Breast epithelium (tissue), 4 donors: Measurements from ENCODE around the gene CNTNAP2. TPM values are rescaled to one million over a fixed set of nuclear protein-coding genes. Genes with fewer than 3 reads are reported as not detected.

ENCODE experiments used
- DNase-seq, 2 donors: peaks; one replicate each; pipeline ENCODE4 v3.0.0-alpha.2; 2019; ENCODE audit warnings: low spot score in 2 of 2
- H3K27ac ChIP-seq, 2 donors: fragments of 200-600 bp; sonication (generic) in 1 of 2; one replicate each; pipeline ENCODE4 v1.5.1; 2016 to 2019; ENCODE audit warnings: mild to moderate bottlenecking in 1 of 2
- H3K27me3 ChIP-seq, 2 donors: fragments of 200-600 bp; sonication (generic) in 1 of 2; one replicate each; pipeline versions ENCODE4 v1.5.1 to v1.6.0; 2017 to 2019; ENCODE audit warnings: control low read depth in 1 of 2, mild to moderate bottlenecking in 1 of 2
- H3K36me3 ChIP-seq: fragments of 200-600 bp; one replicate; pipeline ENCODE4 v1.5.1; 2019
- H3K4me1 ChIP-seq, 2 donors: fragments of 200-600 bp; sonication (generic); one replicate each; pipeline ENCODE4 v1.5.1; 2016 to 2019; ENCODE audit warnings: control low read depth in 1 of 2
- H3K4me3 ChIP-seq, 3 donors: fragments of 200-600 bp; sonication (generic); 1 replicate in 2 of 3; 2 replicates in 1 of 3; pipeline ENCODE4 v1.5.1; 2016 to 2019; ENCODE audit warnings: mild to moderate bottlenecking in 3 of 3, moderate library complexity in 2 of 3
- H3K9me3 ChIP-seq, 2 donors: fragments of 200-600 bp; sonication (generic) in 1 of 2; one replicate each; pipeline ENCODE4 v1.5.1; 2016 to 2019; ENCODE audit warnings: control low read depth in 1 of 2
- POLR2A ChIP-seq: fragments of 450-650 bp; IDR thresholded peaks from one replicate; pipeline ENCODE4 v1.6.1; 2016; ENCODE audit warnings: antibody characterized with exemption, mild to moderate bottlenecking, moderate library complexity
- POLR2AphosphoS5 ChIP-seq, 3 donors: sonication (generic); formaldehyde crosslinking; IDR thresholded peaks; one replicate each; pipeline ENCODE4 v1.6.1; 2017; ENCODE audit warnings: antibody characterized with exemption in 3 of 3
- intact Hi-C: fragments of 100-400 bp; cut with DNase I; formaldehyde crosslinking; loops from one replicate; pipeline ENCODE4 v1.15.1; 2023; ENCODE audit warnings: low total_unique reads
- total RNA-seq, 3 donors: library from RNA; depleted of rRNA; stranded (reverse); fragments of >200 nt; gene quantifications; one replicate each; pipeline ENCODE4 v1.1.0, GENCODE V29; 2016
- TF ChIP-seq, protein P1 (sequence below), 3 donors: fragments of 450-650 bp; IDR thresholded peaks; one replicate each; pipeline ENCODE4 v1.5.1; 2016 to 2017; ENCODE audit warnings: antibody characterized with exemption in 3 of 3, mild to moderate bottlenecking in 3 of 3, moderate library complexity in 3 of 3

CNTNAP2 gene
- total RNA-seq, 3 donors from 2014 or later = 0.29 to 0.66 TPM; not detected in 1

DNA sequence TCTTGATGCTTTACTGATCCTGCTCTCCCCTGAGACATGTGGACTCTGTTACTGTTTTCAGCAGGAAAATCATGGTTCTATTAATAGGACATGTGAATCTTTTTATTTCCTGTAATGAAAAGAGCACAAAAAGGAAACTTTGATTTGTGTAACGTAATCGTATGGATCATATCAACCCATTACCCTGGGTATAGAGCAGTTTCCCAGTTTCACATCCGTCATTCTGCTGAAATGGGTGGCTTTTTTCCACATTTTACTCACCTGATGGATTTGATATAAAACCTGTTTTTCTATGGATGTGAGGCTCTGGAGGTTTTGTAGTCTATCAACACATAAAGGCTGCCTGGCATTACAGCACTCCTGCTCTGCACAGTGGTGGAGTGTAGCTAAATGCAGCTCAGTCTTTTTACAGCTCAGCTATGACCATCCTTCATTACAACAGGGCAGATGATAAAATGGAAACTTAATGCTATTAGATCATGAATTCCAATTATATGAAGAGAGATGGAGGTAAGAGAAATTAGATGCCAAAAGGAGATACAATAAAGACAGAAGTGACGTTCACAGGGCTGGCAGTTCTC lies 1987.6 kb downstream of the CNTNAP2 start:
- TF ChIP-seq POLR2AphosphoS5 (IDR thresholded peaks at IDR 0.05) (no peak), POLR2A (no peak)
- TF ChIP-seq, protein P1, sequence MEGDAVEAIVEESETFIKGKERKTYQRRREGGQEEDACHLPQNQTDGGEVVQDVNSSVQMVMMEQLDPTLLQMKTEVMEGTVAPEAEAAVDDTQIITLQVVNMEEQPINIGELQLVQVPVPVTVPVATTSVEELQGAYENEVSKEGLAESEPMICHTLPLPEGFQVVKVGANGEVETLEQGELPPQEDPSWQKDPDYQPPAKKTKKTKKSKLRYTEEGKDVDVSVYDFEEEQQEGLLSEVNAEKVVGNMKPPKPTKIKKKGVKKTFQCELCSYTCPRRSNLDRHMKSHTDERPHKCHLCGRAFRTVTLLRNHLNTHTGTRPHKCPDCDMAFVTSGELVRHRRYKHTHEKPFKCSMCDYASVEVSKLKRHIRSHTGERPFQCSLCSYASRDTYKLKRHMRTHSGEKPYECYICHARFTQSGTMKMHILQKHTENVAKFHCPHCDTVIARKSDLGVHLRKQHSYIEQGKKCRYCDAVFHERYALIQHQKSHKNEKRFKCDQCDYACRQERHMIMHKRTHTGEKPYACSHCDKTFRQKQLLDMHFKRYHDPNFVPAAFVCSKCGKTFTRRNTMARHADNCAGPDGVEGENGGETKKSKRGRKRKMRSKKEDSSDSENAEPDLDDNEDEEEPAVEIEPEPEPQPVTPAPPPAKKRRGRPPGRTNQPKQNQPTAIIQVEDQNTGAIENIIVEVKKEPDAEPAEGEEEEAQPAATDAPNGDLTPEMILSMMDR (IDR thresholded peaks at IDR 0.05) = no peak
- Histone ChIP-seq H3K4me3 (no peak overlapping the region), H3K36me3 (no peaks in the 10 kb centered on the region), H3K27ac (no peak overlapping the region), H3K9me3 (no peaks in the 10 kb centered on the region), H3K27me3 (peaks cover 0 to 5% of the 10 kb centered on the region in 2 donors), H3K4me1 (no peaks in the 10 kb centered on the region)
- no peak for DNase-seq
- intact Hi-C loops = no loop called here

DNA sequence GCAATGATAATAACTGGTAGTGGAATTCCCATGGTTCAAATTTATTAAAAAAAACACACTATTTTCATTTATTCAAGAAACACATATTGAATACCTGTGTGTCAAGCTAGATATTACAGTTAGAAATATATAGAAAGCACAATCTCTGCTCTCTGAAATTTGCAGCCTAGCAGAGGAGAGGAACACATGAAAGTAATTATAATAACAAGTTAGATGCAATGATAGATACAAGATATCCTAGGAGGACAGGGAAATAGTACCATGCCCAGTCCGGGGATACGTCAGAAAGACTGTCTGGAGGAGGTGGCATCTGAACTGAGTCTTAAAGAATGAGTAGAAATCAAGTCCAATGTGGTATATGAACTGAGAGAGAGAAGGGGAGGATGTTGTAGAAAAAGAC lies 1988.3 kb downstream of the CNTNAP2 start:
- Histone ChIP-seq H3K27me3 (peaks cover 0 to 5% of the 10 kb centered on the region in 2 donors), H3K4me3 (no peak overlapping the region), H3K4me1 (no peaks in the 10 kb centered on the region), H3K27ac (no peak overlapping the region), H3K36me3 (no peaks in the 10 kb centered on the region), H3K9me3 (no peaks in the 10 kb centered on the region)
- intact Hi-C loops = no loop called here
- TF ChIP-seq POLR2A (no peak), POLR2AphosphoS5 (IDR thresholded peaks at IDR 0.05) (no peak)
- TF ChIP-seq, protein P1 (IDR thresholded peaks at IDR 0.05) = no peak
- no peak for DNase-seq

DNA sequence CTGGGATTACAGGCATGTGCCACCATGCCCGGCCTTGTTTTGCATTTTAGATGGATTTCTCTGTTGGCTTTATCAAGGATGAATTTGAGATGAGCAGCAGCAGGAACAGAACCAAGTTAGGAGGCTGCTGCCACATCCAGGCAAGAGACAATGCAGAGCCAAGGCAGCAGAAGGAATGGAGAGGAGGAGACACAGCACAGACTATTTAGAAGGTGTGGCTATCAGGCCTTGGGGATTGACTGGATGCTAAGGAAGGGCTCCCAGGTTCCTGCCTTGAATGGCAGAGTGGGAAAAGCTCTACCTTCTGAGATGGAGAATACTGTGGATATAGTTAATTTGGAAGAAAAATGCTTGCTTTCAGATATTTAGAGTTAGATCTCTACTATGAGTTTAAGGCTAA lies 1989.3 kb downstream of the CNTNAP2 start:
- Histone ChIP-seq H3K27me3 (peaks cover 0 to 5% of the 10 kb centered on the region in 2 donors), H3K36me3 (no peaks in the 10 kb centered on the region), H3K9me3 (no peaks in the 10 kb centered on the region), H3K4me3 (no peak overlapping the region), H3K4me1 (no peaks in the 10 kb centered on the region), H3K27ac (no peak overlapping the region)
- no peak for DNase-seq
- intact Hi-C loops = no loop called here
- TF ChIP-seq POLR2AphosphoS5 (IDR thresholded peaks at IDR 0.05) = no peak
- no peak for TF ChIP-seq POLR2A
- TF ChIP-seq, protein P1 (IDR thresholded peaks at IDR 0.05) = no peak

DNA sequence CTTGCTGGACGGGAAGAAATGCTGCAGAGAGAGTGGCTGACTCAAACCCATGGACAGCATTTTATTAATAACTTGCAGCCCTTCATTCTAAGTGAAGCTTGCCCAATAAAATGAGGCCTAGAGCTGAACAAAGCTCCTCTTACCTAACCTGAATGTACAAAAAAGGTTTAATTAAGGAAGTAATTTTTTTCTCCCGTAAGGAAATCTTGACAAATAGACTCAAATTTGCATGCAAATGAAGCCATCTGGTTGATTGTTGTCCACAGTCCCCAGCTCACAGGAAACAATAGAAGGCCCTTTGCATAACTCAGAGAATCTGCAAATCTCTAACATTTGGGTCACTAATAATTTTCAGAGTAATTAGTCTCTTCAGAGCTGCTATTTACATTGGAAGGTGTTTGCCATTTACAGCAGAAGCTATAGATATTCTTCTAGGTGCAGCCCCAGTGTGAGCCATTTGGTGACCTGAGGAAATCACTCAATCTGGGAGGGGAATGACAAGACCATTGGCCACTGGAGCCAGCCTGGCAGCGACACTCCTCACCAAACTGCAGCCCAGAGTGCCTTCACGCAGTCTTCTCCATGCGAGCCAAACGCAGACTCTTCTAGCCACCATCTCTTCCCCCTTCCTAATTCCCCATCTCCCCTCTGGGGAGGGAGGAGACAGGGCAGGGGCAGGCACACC lies 1991.0 kb downstream of the CNTNAP2 start:
- H3K4me1 ChIP-seq = no peaks in the 10 kb centered on the region
- no peak overlapping the region for H3K27ac ChIP-seq
- no peaks in the 10 kb centered on the region for H3K36me3 ChIP-seq
- DNase-seq = no peak
- peaks cover 0 to 5% of the 10 kb centered on the region in 2 donors for H3K27me3 ChIP-seq
- no peak overlapping the region for H3K4me3 ChIP-seq
- intact Hi-C loops = no loop called here
- TF ChIP-seq POLR2A (no peak), POLR2AphosphoS5 (IDR thresholded peaks at IDR 0.05) (no peak)
- TF ChIP-seq, protein P1 (IDR thresholded peaks at IDR 0.05) = no peak
- no peaks in the 10 kb centered on the region for H3K9me3 ChIP-seq

DNA sequence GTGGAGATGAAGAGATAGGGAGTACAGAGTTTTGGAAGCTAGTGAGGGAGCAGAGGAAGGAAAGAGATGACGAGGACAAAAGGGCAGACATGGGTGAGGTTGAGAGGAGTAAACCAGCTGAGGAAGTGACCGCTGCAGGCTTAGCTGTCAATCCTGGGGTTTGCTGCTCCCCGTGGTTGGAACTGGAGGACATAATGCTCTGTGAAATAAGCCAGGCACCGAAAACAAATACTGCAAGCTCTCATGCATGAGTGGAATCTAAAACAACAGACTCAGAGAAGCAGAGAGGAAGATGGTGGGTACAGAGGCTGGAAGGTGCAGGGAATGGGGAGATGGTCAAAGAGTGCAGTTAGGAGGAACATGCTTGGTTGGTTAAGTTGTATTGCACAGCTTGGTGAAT lies 1991.8 kb downstream of the CNTNAP2 start:
- H3K4me1 ChIP-seq = no peaks in the 10 kb centered on the region
- TF ChIP-seq POLR2AphosphoS5 (IDR thresholded peaks at IDR 0.05) (no peak), POLR2A (no peak)
- TF ChIP-seq, protein P1 (IDR thresholded peaks at IDR 0.05) = no peak
- peaks cover 0 to 5% of the 10 kb centered on the region in 2 donors for H3K27me3 ChIP-seq

More for the DNA sequence above, 1991.8 kb downstream of the CNTNAP2 start:
- Histone ChIP-seq H3K36me3 (no peaks in the 10 kb centered on the region), H3K4me3 (no peak overlapping the region), H3K9me3 (no peaks in the 10 kb centered on the region), H3K27ac (no peak overlapping the region)
- intact Hi-C loops = no loop called here
- no peak for DNase-seq
